OCI-LY3 (cell line): ENCODE results near the gene BBC3.
"Not testable (repeated sequence)": the region's sequence is repeated elsewhere in the genome, so short reads cannot be mapped to it uniquely, and the experiment has no call there.

Source experiments
- H2AFZ ChIP-seq: fragments of 200-600, 300-600 bp; shearing (Covaris generic); 2 replicates; pipeline ENCODE4 v1.6.0; 2014; ENCODE audit warnings: antibody characterized with exemption, low read depth, low read length
- H3K27ac ChIP-seq: fragments of 200-600, 300-600 bp; sonication (generic); 2 replicates; pipeline ENCODE4 v1.5.1; 2014; ENCODE audit warnings: mild to moderate bottlenecking, low read length, moderate library complexity, mixed read lengths
- H3K27me3 ChIP-seq: fragments of 200-600, 300-600 bp; sonication (generic); 2 replicates; pipeline ENCODE4 v1.6.1; 2014; ENCODE audit warnings: low read depth, low read length, mixed read lengths
- H3K36me3 ChIP-seq: fragments of 200-600, 300-600 bp; sonication (generic); replicated peaks from 2 replicates; pipeline ENCODE3; 2014; ENCODE audit warnings: low read depth, low read length, mixed read lengths
- H3K4me1 ChIP-seq: fragments of 300-600, 200-600 bp; sonication (generic); 2 replicates; pipeline ENCODE4 v1.6.1; 2014; ENCODE audit warnings: low read length, mixed read lengths
- H3K4me2 ChIP-seq: fragments of 200-600, 300-600 bp; sonication (generic); 2 replicates; pipeline ENCODE4 v1.6.1; 2014; ENCODE audit warnings: low read length, mixed read lengths
- H3K4me3 ChIP-seq: fragments of 300-600, 200-600 bp; sonication (generic); 2 replicates; pipeline ENCODE4 v1.5.1; 2014; ENCODE audit warnings: antibody characterized with exemption, mild to moderate bottlenecking, low read length, moderate library complexity
- H3K79me2 ChIP-seq: fragments of 300-600, 200-600 bp; shearing (Covaris generic); 2 replicates; pipeline ENCODE4 v1.6.1; 2014; ENCODE audit warnings: mild to moderate bottlenecking, low read length, mixed read lengths
- H3K9ac ChIP-seq: fragments of 300-600, 200-600 bp; shearing (Covaris generic); 2 replicates; pipeline ENCODE4 v1.6.0; 2014; ENCODE audit warnings: mild to moderate bottlenecking, low read length, moderate library complexity
- H3K9me3 ChIP-seq: fragments of 200-600, 300-600 bp; shearing (Covaris generic); 2 replicates; pipeline ENCODE4 v1.6.1; 2014; ENCODE audit warnings: low read length, mixed read lengths; ENCODE audit not compliant: insufficient read depth
- H4K20me1 ChIP-seq: fragments of 200-600, 300-600 bp; sonication (generic); 2 replicates; pipeline ENCODE4 v1.6.1; 2016; ENCODE audit warnings: low read length, mixed read lengths; ENCODE audit not compliant: insufficient read depth
- CTCF ChIP-seq: fragments of 200-600, 300-600 bp; sonication (generic); IDR thresholded peaks from 2 replicates; pipeline ENCODE4 v1.5.1; 2014; ENCODE audit warnings: antibody characterized with exemption, low read length, low read depth
- EZH2phosphoT487 ChIP-seq: fragments of 200-600 bp; shearing (Covaris generic); IDR thresholded peaks from 2 replicates; pipeline ENCODE4 v1.6.1; 2018; ENCODE audit warnings: antibody characterized with exemption, mixed run types, low read depth

Gene BBC3

GRCh38 chr19:47230921-47231214 lies at the start of gene BBC3:
TSS of gene BBC3 (minus strand) at chr19:47231199. CDS start at chr19:47228431, 2,768 bp downstream.
- peaks cover 42% of the 10 kb centered on the region for H3K4me1 ChIP-seq
- peak within 1 kb of the TSS; percentile 92 for H3K9ac ChIP-seq
- H3K9me3 ChIP-seq, result no peaks in the 10 kb centered on the region
- peak within 1 kb of the TSS; percentile 96 for H3K4me3 ChIP-seq
- peak within 1 kb of the TSS; percentile 94 for H3K4me2 ChIP-seq
- peak within 1 kb of the TSS; percentile 88 for H3K27ac ChIP-seq
- H3K79me2 ChIP-seq, result peaks cover 30% of the 10 kb centered on the region
- H3K36me3 ChIP-seq, result no peaks in the 10 kb centered on the region
- peak within 1 kb of the TSS; percentile 68 for H2AFZ ChIP-seq
- no peak for TF ChIP-seq CTCF
- TF ChIP-seq EZH2phosphoT487, result no peak
- H4K20me1 ChIP-seq, result peaks cover 13% of the 10 kb centered on the region
- H3K27me3 ChIP-seq, result 0 out of 2 replicates have a peak, but pooled peaks cover under 1% of the 10 kb centered on the region

- Histone ChIP-seq H3K79me2 (no peaks in the 10 kb centered on the region), H3K9ac (no peak overlapping the region), H3K9me3 (no peaks in the 10 kb centered on the region), H3K4me1 (peaks cover under 1% of the 10 kb centered on the region; the same call in 1 of the 2 replicates), H2AFZ (no peak overlapping the region), H3K27ac (no peak overlapping the region), H3K4me2 (no peak overlapping the region), H3K4me3 (no peak overlapping the region), H3K27me3 (no peaks in the 10 kb centered on the region), H3K36me3 (peaks cover 4% of the 10 kb centered on the region), H4K20me1 (peaks cover 7% of the 10 kb centered on the region; the same call in 1 of the 2 replicates)
- peak; percentile 44 for TF ChIP-seq CTCF
- no peak for TF ChIP-seq EZH2phosphoT487
These were observed 49.3 kb upstream of the BBC3 start for GRCh38 chr19:47280183-47280797.

- H3K4me2 ChIP-seq, H3K4me1 ChIP-seq, H3K27ac ChIP-seq, H3K9me3 ChIP-seq, H3K9ac ChIP-seq, H4K20me1 ChIP-seq, H2AFZ ChIP-seq, H3K27me3 ChIP-seq, H3K36me3 ChIP-seq, H3K4me3 ChIP-seq, H3K79me2 ChIP-seq: not testable (repeated sequence)
These were observed 45.5 kb upstream of the BBC3 start for GRCh38 chr19:47276513-47276912.

- no peaks in the 10 kb centered on the region for H3K79me2 ChIP-seq
- H3K4me1 ChIP-seq, result peaks cover 10% of the 10 kb centered on the region
- H2AFZ ChIP-seq, result no peak overlapping the region
- no peak overlapping the region for H3K4me3 ChIP-seq
- peaks cover 8% of the 10 kb centered on the region; the same call in 1 of the 2 replicates for H4K20me1 ChIP-seq
- H3K27ac ChIP-seq, result no peak overlapping the region
- TF ChIP-seq CTCF (no peak), EZH2phosphoT487 (no peak)
- H3K36me3 ChIP-seq, result peaks cover 4% of the 10 kb centered on the region
- no peak overlapping the region for H3K4me2 ChIP-seq
- no peaks in the 10 kb centered on the region for H3K9me3 ChIP-seq
- H3K9ac ChIP-seq, result no peak overlapping the region
- no peaks in the 10 kb centered on the region for H3K27me3 ChIP-seq
These were observed 44.9 kb upstream of the BBC3 start for GRCh38 chr19:47275791-47276461.
